Testis (tissue), 2 donors: ENCODE measurements around the gene ARV1.

Source experiments
- CTCF ChIP-seq, 3 experiments: fragments of 450-650 bp in 2 of 3; fragments of 200-600 bp in 1 of 3; sonication (generic) in 1 of 3; IDR thresholded peaks; one replicate each; pipeline ENCODE4 v1.5.1; 2016 to 2019; ENCODE audit warnings: antibody characterized with exemption in 3 of 3, mild to moderate bottlenecking in 2 of 3, moderate library complexity in 1 of 3
- POLR2A ChIP-seq: fragments of 450-650 bp; IDR thresholded peaks from one replicate; pipeline ENCODE4 v1.6.1; 2017; ENCODE audit warnings: antibody characterized with exemption, mild to moderate bottlenecking, moderate library complexity

GRCh38 chr1:231045286-231045685, 66.4 kb downstream of the ARV1 start:
- TF ChIP-seq CTCF (IDR thresholded peaks at IDR 0.05), result no peak
- no peak for TF ChIP-seq POLR2A
